Neuronal stem cell (in vitro differentiated cells): ENCODE measurements around the gene ACTR1A.

Experiments used
- DNase-seq: peaks from one replicate; pipeline ENCODE4 v3.0.0-alpha.2; 2013; ENCODE audit warnings: low spot score
- H2AFZ ChIP-seq: one replicate; pipeline ENCODE4 v1.6.1; 2013; ENCODE audit warnings: mild to moderate bottlenecking, low read length, inconsistent platforms
- H2AK5ac ChIP-seq: 2 replicates; pipeline ENCODE4 v1.6.1; 2013; ENCODE audit warnings: low read depth, mild to moderate bottlenecking, inconsistent platforms, low read length, moderate library complexity, mixed read lengths
- H2BK120ac ChIP-seq: 2 replicates; pipeline ENCODE4 v1.6.1; 2013; ENCODE audit warnings: low read depth, mild to moderate bottlenecking, inconsistent platforms, low read length, moderate library complexity, mixed read lengths
- H2BK12ac ChIP-seq: one replicate; pipeline ENCODE4 v1.6.1; 2013; ENCODE audit warnings: low read length, inconsistent platforms
- H2BK15ac ChIP-seq: 2 replicates; pipeline ENCODE4 v1.6.1; 2013; ENCODE audit warnings: mild to moderate bottlenecking, low read length, inconsistent platforms, mixed read lengths
- H2BK5ac ChIP-seq: one replicate; pipeline ENCODE4 v1.6.1; 2013; ENCODE audit warnings: inconsistent platforms, mild to moderate bottlenecking, low read length, moderate library complexity
- H3K14ac ChIP-seq: one replicate; pipeline ENCODE4 v1.6.1; 2013; ENCODE audit warnings: low read length, inconsistent platforms
- H3K18ac ChIP-seq: 2 replicates; pipeline ENCODE4 v1.6.1; 2013; ENCODE audit warnings: low read length, inconsistent platforms
- H3K23ac ChIP-seq: 2 replicates; pipeline ENCODE4 v1.6.1; 2013; ENCODE audit warnings: low read depth, mild to moderate bottlenecking, mixed read lengths, low read length, inconsistent platforms; ENCODE audit not compliant: poor library complexity
- H3K27ac ChIP-seq: replicated peaks from 3 replicates; pipeline ENCODE4 v1.5.1; 2013; ENCODE audit warnings: low read length, inconsistent platforms
- H3K27me3 ChIP-seq, 3 experiments: 2 replicates each; pipeline ENCODE4 v1.6.1; 2013; ENCODE audit warnings: low read length in 3 of 3, mild to moderate bottlenecking in 2 of 3, inconsistent platforms in 1 of 3, low read depth in 1 of 3, mixed read lengths in 1 of 3, moderate library complexity in 1 of 3; ENCODE audit not compliant: control insufficient read depth in 3 of 3, insufficient read depth in 3 of 3
- H3K36me3 ChIP-seq, 2 donors: replicated peaks in 1 of 2; 2 replicates each; pipeline ENCODE4 v1.6.1; 2013; ENCODE audit warnings: low read length in 2 of 2; ENCODE audit not compliant: control insufficient read depth in 2 of 2, insufficient read depth in 2 of 2
- H3K4ac ChIP-seq: 2 replicates; pipeline ENCODE4 v1.6.1; 2013; ENCODE audit warnings: inconsistent platforms, mild to moderate bottlenecking, low read length, moderate library complexity
- H3K4me1 ChIP-seq, 2 donors: 1 replicate in 1 of 2; 2 replicates in 1 of 2; pipeline ENCODE4 v1.6.1; 2013; ENCODE audit warnings: low read length in 2 of 2, low read depth in 1 of 2; ENCODE audit not compliant: control insufficient read depth in 2 of 2, insufficient read depth in 1 of 2
- H3K4me2 ChIP-seq: one replicate; pipeline ENCODE4 v1.6.1; 2013; ENCODE audit warnings: mild to moderate bottlenecking, low read length, inconsistent platforms; ENCODE audit not compliant: insufficient read depth, poor library complexity, severe bottlenecking
- H3K4me3 ChIP-seq, 2 donors: 2 replicates each; pipeline ENCODE4 v1.5.1; 2013; ENCODE audit warnings: low read length in 2 of 2, mild to moderate bottlenecking in 2 of 2, inconsistent platforms in 1 of 2, moderate library complexity in 1 of 2
- H3K79me1 ChIP-seq: one replicate; pipeline ENCODE4 v1.6.1; 2013; ENCODE audit warnings: low read depth, mild to moderate bottlenecking, inconsistent platforms, low read length, moderate library complexity
- H3K9ac ChIP-seq: one replicate; pipeline ENCODE4 v1.6.1; 2013; ENCODE audit warnings: mild to moderate bottlenecking, low read depth, low read length, inconsistent platforms; ENCODE audit not compliant: poor library complexity
- H3K9me3 ChIP-seq, 2 donors: replicated peaks in 1 of 2; 2 replicates each; pipeline versions ENCODE3 to v1.6.1; 2013; ENCODE audit warnings: low read length in 2 of 2, mild to moderate bottlenecking in 2 of 2, inconsistent platforms in 1 of 2, low read depth in 1 of 2, mixed read lengths in 1 of 2, moderate library complexity in 1 of 2; ENCODE audit not compliant: control insufficient read depth in 2 of 2, insufficient read depth in 1 of 2
- H4K8ac ChIP-seq: one replicate; pipeline ENCODE4 v1.6.1; 2013; ENCODE audit warnings: low read depth, mild to moderate bottlenecking, inconsistent platforms, low read length, moderate library complexity
- H4K91ac ChIP-seq: one replicate; pipeline ENCODE4 v1.6.1; 2013; ENCODE audit warnings: low read length, low read depth, mild to moderate bottlenecking, inconsistent platforms; ENCODE audit not compliant: poor library complexity
- WGBS, 2 donors: extraction: QIAGEN DNeasy Blood & Tissue Kit; methylation state at CpG; one replicate each; pipeline ENCODE4 v1.1.7; 2013; ENCODE audit warnings: missing lambda C conversion rate in 2 of 2, mixed read lengths in 1 of 2; ENCODE audit not compliant: insufficient read length in 2 of 2, insufficient replicate concordance in 1 of 2; ENCODE audit errors: extremely low coverage in 2 of 2; 5-methylcytosine and 5-hydroxymethylcytosine counted together

Gene ACTR1A

GRCh38 chr10:102515724-102516123 lies 13.2 kb upstream of the ACTR1A start:
- Histone ChIP-seq H2BK12ac (no peak overlapping the region), H3K9ac (no peak overlapping the region), H3K4me1 (peaks cover 0 to 3% of the 10 kb centered on the region in 2 donors), H3K36me3 (peaks cover 24 to 54% of the 10 kb centered on the region in 2 donors), H2BK120ac (no peak overlapping the region), H3K14ac (no peak overlapping the region), H2BK5ac (no peak overlapping the region), H3K27me3 (no peaks in the 10 kb centered on the region), H2AK5ac (no peak overlapping the region), H4K91ac (no peak overlapping the region), H3K18ac (no peak overlapping the region), H2BK15ac (no peak overlapping the region), H3K4me3 (no peak overlapping the region), H3K79me1 (no peaks in the 10 kb centered on the region), H3K27ac (no peak overlapping the region), H3K4ac (no peak overlapping the region), H3K23ac (no peak overlapping the region), H3K4me2 (no peak overlapping the region), H2AFZ (no peak overlapping the region), H4K8ac (no peak overlapping the region), H3K9me3 (peaks cover 0 to 1% of the 10 kb centered on the region in 2 donors)
- DNase-seq: no peak
- no CpG with 5 or more reads among the region's 3 CpGs for WGBS, 2 donors

- DNase-seq: no peak
- Histone ChIP-seq H3K14ac (no peak overlapping the region), H3K79me1 (no peaks in the 10 kb centered on the region), H3K36me3 (peaks cover 27 to 61% of the 10 kb centered on the region in 2 donors), H3K23ac (no peak overlapping the region), H4K8ac (no peak overlapping the region), H2AK5ac (no peak overlapping the region), H3K4me3 (no peak overlapping the region), H2BK5ac (no peak overlapping the region), H4K91ac (no peak overlapping the region), H3K9me3 (peaks cover 0 to 1% of the 10 kb centered on the region in 2 donors), H3K9ac (no peak overlapping the region), H2BK15ac (no peak overlapping the region), H3K18ac (no peak overlapping the region), H3K27ac (no peak overlapping the region), H3K4me2 (no peak overlapping the region), H2BK12ac (no peak overlapping the region), H2AFZ (no peak overlapping the region), H3K4me1 (peaks cover 0 to 3% of the 10 kb centered on the region in 2 donors), H2BK120ac (no peak overlapping the region), H3K4ac (no peak overlapping the region), H3K27me3 (no peaks in the 10 kb centered on the region)
- WGBS, 2 donors: no CpG with 5 or more reads among the region's 12 CpGs
These were observed 12.2 kb upstream of the ACTR1A start for GRCh38 chr10:102514487-102515311.

DNA sequence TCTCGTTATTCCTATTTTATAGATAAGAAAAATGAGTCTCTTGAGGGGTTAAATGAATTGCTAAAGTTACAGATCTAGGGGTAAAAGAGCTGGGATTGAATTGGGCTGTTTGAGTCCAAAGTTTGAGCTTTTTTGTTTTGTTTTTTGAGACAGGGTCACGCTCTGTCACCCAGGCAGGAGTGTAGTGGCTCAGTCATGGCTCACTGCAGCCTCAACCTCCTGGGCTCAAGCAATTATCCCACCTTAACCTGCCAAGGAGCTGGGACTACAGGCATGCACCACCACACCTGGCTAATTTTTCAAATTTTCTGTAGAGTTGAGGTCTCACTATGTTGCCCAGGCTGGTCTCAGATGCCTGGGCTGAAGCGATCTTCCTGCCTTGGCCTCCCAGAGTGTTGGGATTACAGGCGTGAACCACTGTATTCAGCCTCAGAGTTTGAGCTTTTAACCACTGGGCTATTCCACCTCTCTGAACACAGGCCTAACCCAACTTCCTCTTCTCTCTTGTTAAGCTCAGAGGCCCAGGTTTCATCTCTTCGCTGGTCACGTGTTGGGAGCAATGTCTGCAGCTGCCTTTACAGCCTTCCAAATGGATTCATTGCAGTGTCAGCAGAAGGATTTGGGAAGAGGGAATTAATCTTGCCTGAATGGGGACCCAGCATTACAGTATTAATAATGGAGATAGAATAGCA lies 9.2 kb upstream of the ACTR1A start:
- Histone ChIP-seq H3K18ac (no peak overlapping the region), H2BK120ac (no peak overlapping the region), H3K27ac (no peak overlapping the region), H3K14ac (no peak overlapping the region), H3K9me3 (peaks cover 0 to 1% of the 10 kb centered on the region in 2 donors), H3K9ac (no peak overlapping the region), H3K79me1 (no peaks in the 10 kb centered on the region), H2BK5ac (no peak overlapping the region), H2BK12ac (no peak overlapping the region), H2BK15ac (no peak overlapping the region), H2AFZ (no peak overlapping the region), H4K91ac (no peak overlapping the region), H2AK5ac (no peak overlapping the region), H3K4me2 (no peak overlapping the region), H3K4me1 (peaks cover 0 to 3% of the 10 kb centered on the region in 2 donors), H3K4me3 (no peak overlapping the region), H3K36me3 (peaks cover 28 to 73% of the 10 kb centered on the region in 2 donors), H3K23ac (no peak overlapping the region), H3K4ac (no peak overlapping the region), H4K8ac (no peak overlapping the region), H3K27me3 (no peaks in the 10 kb centered on the region)
- WGBS, 2 donors: no CpG with 5 or more reads among the region's 6 CpGs
- no peak for DNase-seq

DNA sequence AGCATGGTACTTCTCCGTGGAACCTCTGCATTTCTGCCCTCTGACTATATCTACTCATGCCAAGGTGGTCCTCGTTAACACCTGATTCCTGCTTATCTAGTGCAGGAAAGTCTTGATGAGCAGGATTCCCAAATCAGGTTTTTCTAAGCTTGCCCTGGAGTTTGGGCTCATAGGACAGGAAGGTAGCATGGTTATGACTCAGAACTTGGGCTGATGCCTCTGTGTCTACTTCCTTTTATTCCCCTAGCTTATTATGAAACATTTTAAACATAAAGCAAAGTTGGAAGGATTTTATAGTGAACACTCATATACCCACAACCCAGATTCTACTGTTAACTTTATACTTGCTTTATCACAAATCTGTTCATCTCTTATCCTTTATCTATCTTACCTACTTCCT lies 6.9 kb upstream of the ACTR1A start:
- H4K91ac ChIP-seq: no peak overlapping the region
- H3K79me1 ChIP-seq: peaks cover 3% of the 10 kb centered on the region
- no peak overlapping the region for H4K8ac ChIP-seq
- no peak overlapping the region for H3K23ac ChIP-seq
- H3K27me3 ChIP-seq: no peaks in the 10 kb centered on the region
- H3K36me3 ChIP-seq: peaks cover 22 to 73% of the 10 kb centered on the region in 2 donors
- H3K14ac ChIP-seq: no peak overlapping the region
- no peak overlapping the region for H2AFZ ChIP-seq
- H3K18ac ChIP-seq: no peak overlapping the region
- H3K4me2 ChIP-seq: no peak overlapping the region
- H3K4me3 ChIP-seq: no peak overlapping the region
- H3K9ac ChIP-seq: no peak overlapping the region
- H3K27ac ChIP-seq: no peak overlapping the region
- no peak overlapping the region for H2BK12ac ChIP-seq
- no peak overlapping the region for H2BK15ac ChIP-seq
- no peak overlapping the region for H2BK5ac ChIP-seq
- WGBS, 2 donors: no CpG with 5 or more reads among the region's 2 CpGs
- H3K9me3 ChIP-seq: no peaks in the 10 kb centered on the region
- H2BK120ac ChIP-seq: no peak overlapping the region
- no peak for DNase-seq
- H2AK5ac ChIP-seq: no peak overlapping the region
- peaks cover 0 to 6% of the 10 kb centered on the region in 2 donors for H3K4me1 ChIP-seq
- H3K4ac ChIP-seq: no peak overlapping the region
